ENCODE measurements around the gene FAM9A. TPM values are rescaled to one million over a fixed set of nuclear protein-coding genes. Genes with fewer than 3 reads are reported as not detected.
A peak's percentile ranks its signal among the peaks of the same experiment; 100 is the strongest.

FAM9A gene
- total RNA-seq, 2 donors from 2014 or later, result not detected

DNA sequence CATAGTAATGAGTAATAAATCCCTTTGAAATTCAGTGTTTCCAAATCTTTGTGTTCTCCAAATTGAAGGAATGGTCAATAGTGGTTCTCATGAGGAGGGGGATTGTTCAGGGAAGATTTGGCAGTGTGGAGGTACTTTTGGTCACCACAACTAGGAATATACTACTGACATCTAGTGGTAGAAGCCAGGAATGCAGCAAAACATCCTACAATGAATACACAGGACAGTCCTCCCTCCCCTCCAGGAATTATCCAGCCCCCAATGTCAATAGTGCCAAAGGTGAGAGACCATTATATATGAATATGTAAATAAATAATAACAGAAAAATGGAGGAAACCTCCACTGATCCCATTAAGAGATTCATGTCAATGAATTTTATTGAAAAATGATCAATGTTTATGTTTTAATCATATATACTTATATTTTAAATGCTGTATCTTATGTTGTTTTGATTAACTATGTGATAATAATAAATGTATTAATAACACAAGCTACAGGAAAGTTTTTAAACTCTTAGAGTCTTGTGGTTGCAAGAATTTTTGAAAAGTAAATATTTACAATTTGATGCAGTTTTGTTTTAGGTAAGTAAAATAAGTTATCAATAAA lies 14.4 kb upstream of the FAM9A start:
- no peak for DNase-seq (ENCODE audit: low spot score)
- no peaks in the 10 kb centered on the region for H3K27me3 ChIP-seq
- H3K27ac ChIP-seq, result no peak overlapping the region
- no peaks in the 10 kb centered on the region for H3K36me3 ChIP-seq
- H3K4me3 ChIP-seq, result no peak overlapping the region
- TF ChIP-seq, protein P1, sequence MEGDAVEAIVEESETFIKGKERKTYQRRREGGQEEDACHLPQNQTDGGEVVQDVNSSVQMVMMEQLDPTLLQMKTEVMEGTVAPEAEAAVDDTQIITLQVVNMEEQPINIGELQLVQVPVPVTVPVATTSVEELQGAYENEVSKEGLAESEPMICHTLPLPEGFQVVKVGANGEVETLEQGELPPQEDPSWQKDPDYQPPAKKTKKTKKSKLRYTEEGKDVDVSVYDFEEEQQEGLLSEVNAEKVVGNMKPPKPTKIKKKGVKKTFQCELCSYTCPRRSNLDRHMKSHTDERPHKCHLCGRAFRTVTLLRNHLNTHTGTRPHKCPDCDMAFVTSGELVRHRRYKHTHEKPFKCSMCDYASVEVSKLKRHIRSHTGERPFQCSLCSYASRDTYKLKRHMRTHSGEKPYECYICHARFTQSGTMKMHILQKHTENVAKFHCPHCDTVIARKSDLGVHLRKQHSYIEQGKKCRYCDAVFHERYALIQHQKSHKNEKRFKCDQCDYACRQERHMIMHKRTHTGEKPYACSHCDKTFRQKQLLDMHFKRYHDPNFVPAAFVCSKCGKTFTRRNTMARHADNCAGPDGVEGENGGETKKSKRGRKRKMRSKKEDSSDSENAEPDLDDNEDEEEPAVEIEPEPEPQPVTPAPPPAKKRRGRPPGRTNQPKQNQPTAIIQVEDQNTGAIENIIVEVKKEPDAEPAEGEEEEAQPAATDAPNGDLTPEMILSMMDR (IDR thresholded peaks at IDR 0.05), result peak; percentile 74 to 83
- H3K4me1 ChIP-seq, result no peaks in the 10 kb centered on the region
- H3K9me3 ChIP-seq, result no peaks in the 10 kb centered on the region

DNA sequence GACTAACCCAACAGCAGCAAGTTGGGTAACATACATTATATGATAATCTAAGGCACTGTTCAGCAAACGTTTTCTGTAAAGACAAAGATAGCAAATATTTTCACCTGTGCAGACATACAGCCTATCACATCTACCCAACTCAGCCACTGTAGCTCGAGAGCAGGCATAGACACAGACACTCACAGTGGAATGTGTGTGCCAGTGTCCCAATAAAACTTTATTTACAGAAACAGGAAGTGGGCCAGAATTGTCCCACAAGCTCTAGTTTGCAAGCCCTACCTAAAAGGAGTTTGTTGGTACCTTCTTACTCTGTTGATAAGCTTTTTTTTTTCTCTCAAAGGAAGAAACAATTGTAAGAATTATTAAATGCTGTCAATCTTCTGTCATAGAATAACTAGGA lies 11.9 kb upstream of the FAM9A start:
- no peaks in the 10 kb centered on the region for H3K36me3 ChIP-seq
- H3K4me1 ChIP-seq, result no peaks in the 10 kb centered on the region
- TF ChIP-seq, protein P1 (IDR thresholded peaks at IDR 0.05), result no peak
- no peaks in the 10 kb centered on the region for H3K27me3 ChIP-seq
- H3K4me3 ChIP-seq, result no peak overlapping the region
- no peak overlapping the region for H3K27ac ChIP-seq
- H3K9me3 ChIP-seq, result no peaks in the 10 kb centered on the region
- no peak for DNase-seq (ENCODE audit: low spot score)

DNA sequence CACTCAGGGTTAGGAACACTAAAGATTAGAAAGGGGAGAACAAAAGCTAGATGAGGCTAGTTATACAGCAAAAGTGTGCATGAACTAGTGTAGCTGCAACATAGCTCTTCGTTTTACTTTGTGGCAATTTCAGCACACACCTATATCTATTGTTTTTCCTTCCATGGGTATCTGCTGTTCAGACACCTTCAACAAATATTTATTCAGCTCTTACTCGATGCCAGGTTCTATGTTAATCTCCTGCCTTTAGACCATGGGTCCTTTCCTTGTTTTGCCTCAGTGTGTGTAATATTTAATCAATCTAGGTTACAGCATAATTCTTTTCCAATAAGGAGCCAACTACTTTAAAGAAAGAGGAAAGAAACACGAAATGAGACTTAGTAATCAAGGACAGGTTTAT lies 10.4 kb upstream of the FAM9A start:
- Histone ChIP-seq H3K27ac (no peak overlapping the region), H3K4me3 (no peak overlapping the region), H3K4me1 (no peaks in the 10 kb centered on the region), H3K9me3 (no peaks in the 10 kb centered on the region), H3K27me3 (no peaks in the 10 kb centered on the region), H3K36me3 (no peaks in the 10 kb centered on the region)
- DNase-seq (ENCODE audit: low spot score), result no peak
- TF ChIP-seq, protein P1 (IDR thresholded peaks at IDR 0.05), result no peak

DNA sequence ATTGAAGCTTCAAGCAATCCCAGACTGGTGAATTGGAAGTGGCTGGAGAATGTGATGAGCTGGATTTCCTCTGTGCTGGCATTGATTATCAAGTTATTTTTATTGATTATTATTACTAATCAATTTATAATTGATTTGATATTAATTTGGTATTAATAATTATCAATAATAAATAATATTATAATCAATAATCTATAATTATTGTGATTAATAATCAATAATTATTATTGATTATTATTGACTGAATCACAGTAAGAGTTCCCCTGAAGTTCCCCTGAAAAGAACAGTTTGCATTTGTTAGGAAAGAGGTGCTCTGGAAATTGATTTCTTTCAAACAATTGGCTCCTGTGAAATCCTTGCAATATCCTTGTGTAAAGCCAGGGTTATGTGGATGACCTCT lies 7.5 kb upstream of the FAM9A start:
- H3K4me3 ChIP-seq, result no peak overlapping the region
- H3K9me3 ChIP-seq, result no peaks in the 10 kb centered on the region
- TF ChIP-seq, protein P1 (IDR thresholded peaks at IDR 0.05), result no peak
- H3K4me1 ChIP-seq, result no peaks in the 10 kb centered on the region
- no peaks in the 10 kb centered on the region for H3K36me3 ChIP-seq
- DNase-seq (ENCODE audit: low spot score), result no peak
- no peak overlapping the region for H3K27ac ChIP-seq
- no peaks in the 10 kb centered on the region for H3K27me3 ChIP-seq

DNA sequence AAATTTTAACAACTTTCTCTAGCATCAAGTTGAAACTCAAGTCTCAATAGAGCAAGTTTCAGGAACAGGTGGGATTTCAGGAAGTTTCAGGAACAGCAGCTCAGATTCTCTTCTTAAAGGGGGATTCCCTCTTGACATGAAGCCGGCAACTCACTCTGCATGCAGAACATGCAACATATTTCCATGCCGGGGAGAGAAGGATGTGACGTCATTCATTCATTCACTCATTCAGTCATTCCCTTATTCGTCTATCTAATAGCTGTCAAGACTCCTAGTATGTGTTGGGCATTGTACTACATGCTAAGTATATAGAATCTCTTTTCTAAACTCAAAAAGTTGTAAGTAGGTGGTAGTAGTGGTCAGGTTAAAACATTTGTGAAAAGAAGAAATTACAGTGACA lies 4.8 kb upstream of the FAM9A start:
- TF ChIP-seq, protein P1 (IDR thresholded peaks at IDR 0.05), result no peak
- no peak overlapping the region for H3K27ac ChIP-seq
- DNase-seq (ENCODE audit: low spot score), result no peak
- H3K4me3 ChIP-seq, result no peak overlapping the region
- no peaks in the 10 kb centered on the region for H3K36me3 ChIP-seq
- no peaks in the 10 kb centered on the region for H3K9me3 ChIP-seq
- no peaks in the 10 kb centered on the region for H3K4me1 ChIP-seq
- H3K27me3 ChIP-seq, result no peaks in the 10 kb centered on the region

DNA sequence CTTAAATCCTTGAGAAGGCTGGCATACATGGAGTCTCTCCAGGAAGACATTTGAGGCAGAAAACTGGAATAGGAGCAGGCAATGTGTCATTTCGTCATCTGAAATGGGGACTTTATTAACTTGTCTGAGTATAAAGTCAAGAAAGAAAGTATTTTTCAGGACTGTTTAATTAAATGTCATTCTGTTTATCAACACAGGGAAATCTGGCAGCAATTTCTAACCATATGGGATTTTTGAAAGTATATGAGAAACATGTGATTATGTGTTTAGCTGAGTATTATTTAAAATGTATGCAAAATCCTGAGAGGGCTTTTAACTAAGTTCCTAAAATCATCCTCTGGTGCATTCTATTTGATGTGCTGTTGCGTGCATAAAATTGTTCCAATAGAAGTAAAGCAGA lies 3.9 kb upstream of the FAM9A start:
- TF ChIP-seq, protein P1 (IDR thresholded peaks at IDR 0.05), result no peak
- H3K9me3 ChIP-seq, result no peaks in the 10 kb centered on the region
- no peaks in the 10 kb centered on the region for H3K36me3 ChIP-seq
- no peak for DNase-seq (ENCODE audit: low spot score)
- H3K4me1 ChIP-seq, result no peaks in the 10 kb centered on the region
- H3K4me3 ChIP-seq, result no peak overlapping the region
- H3K27ac ChIP-seq, result no peak overlapping the region
- H3K27me3 ChIP-seq, result no peaks in the 10 kb centered on the region
